Kidney (tissue), 14 donors: Measurements from ENCODE around the gene GMDS. TPM values are rescaled to one million over a fixed set of nuclear protein-coding genes. Genes with fewer than 3 reads are reported as not detected.

Experiments used
- DNase-seq, 5 donors: peaks; one replicate each; pipeline ENCODE4 v3.0.0-alpha.2; 2013 to 2020
- FAIRE-seq: peaks from 2 replicates; lab custom pipeline; 2012; peaks lifted over from hg19 to GRCh38; lab: Jason Lieb, UNC
- H3K27ac ChIP-seq, 2 donors: one replicate each; pipeline ENCODE4 v1.7.0; 2013; ENCODE audit warnings: low read depth in 2 of 2, low read length in 2 of 2, inconsistent platforms in 1 of 2
- H3K27me3 ChIP-seq: one replicate; pipeline ENCODE4 v1.7.1; 2013; ENCODE audit warnings: low read length, inconsistent platforms; ENCODE audit not compliant: control insufficient read depth, insufficient read depth
- H3K36me3 ChIP-seq, 3 donors: one replicate each; pipeline versions ENCODE4 v1.7.0 to v1.7.1; 2013; ENCODE audit warnings: low read length in 3 of 3, control low read depth in 1 of 3, inconsistent platforms in 1 of 3; ENCODE audit not compliant: insufficient read depth in 3 of 3, control insufficient read depth in 2 of 3
- H3K4me1 ChIP-seq, 3 donors: one replicate each; pipeline versions ENCODE4 v1.7.0 to v1.7.1; 2013; ENCODE audit warnings: low read length in 3 of 3, inconsistent platforms in 1 of 3, low read depth in 1 of 3; ENCODE audit not compliant: control insufficient read depth in 2 of 3, insufficient read depth in 2 of 3
- H3K4me3 ChIP-seq, 3 donors: one replicate each; pipeline versions ENCODE4 v1.7.0 to v1.8.1; 2013; ENCODE audit warnings: low read length in 3 of 3, control low read depth in 1 of 3, inconsistent platforms in 1 of 3
- H3K9ac ChIP-seq, 3 donors: one replicate each; pipeline versions ENCODE4 v1.7.0 to v1.7.1; 2013; ENCODE audit warnings: low read length in 3 of 3, control low read depth in 1 of 3, inconsistent platforms in 1 of 3
- H3K9me3 ChIP-seq, 3 donors: one replicate each; pipeline versions ENCODE4 v1.7.0 to v1.7.1; 2013; ENCODE audit warnings: low read length in 3 of 3, control low read depth in 1 of 3, inconsistent platforms in 1 of 3; ENCODE audit not compliant: control insufficient read depth in 2 of 3, insufficient read depth in 1 of 3
- CTCF ChIP-seq: IDR thresholded peaks from 3 replicates; pipeline ENCODE4 v1.5.1; 2012; ENCODE audit warnings: mild to moderate bottlenecking, moderate library complexity, borderline replicate concordance; ENCODE audit not compliant: insufficient read depth; ENCODE audit errors: extremely low read depth
- intact Hi-C: fragments of 100-400 bp; cut with DNase I; formaldehyde crosslinking; loops from one replicate; pipeline ENCODE4 v1.11.1; 2022
- polyA plus RNA-seq: library from polyadenylated mRNA; stranded (reverse); fragments of 350-450 nt; fragmentation: Illumina TruSeq; extraction: RNeasy Lipid Tissue Mini Kit (QIAGEN cat#74804); gene quantifications from one replicate; pipeline ENCODE4 v1.2.3, GENCODE V29; 2014; ENCODE audit warnings: low read depth, low replicate concordance; ENCODE audit not compliant: insufficient read depth
- total RNA-seq: library from RNA; stranded (reverse); fragmentation: NEBNext Ultra II Directional; extraction: Animal tissue kit (Norgen Biotek cat#: 25700); gene quantifications from one replicate; pipeline ENCODE4 v1.2.1, GENCODE V29; 2021
- donor health status: control.
- donor health status: control.
- donor health status: control.
- donor health status: control.
- donor health status: control.
- donor health status: DM: yes; HTN: yes; CAD: no.
- donor health status: Normal renal cell carcinoma (clear cell type).

The GMDS gene
- total and polyA plus RNA-seq, 2 donors from 2014 or later = 49.6 to 63.7 TPM

GRCh38 chr6:1812487-1812886, 432.9 kb downstream of the GMDS start:
- intact Hi-C loops = no loop called here
- Histone ChIP-seq H3K4me1 (peaks cover 0 to under 1% (median 0%) of the 10 kb centered on the region in 3 donors), H3K36me3 (no peaks in the 10 kb centered on the region), H3K27me3 (no peaks in the 10 kb centered on the region), H3K9me3 (no peaks in the 10 kb centered on the region), H3K9ac (no peak overlapping the region), H3K4me3 (no peak overlapping the region), H3K27ac (no peak overlapping the region)
- DNase-seq (no peak), FAIRE-seq (no peak)
- TF ChIP-seq CTCF = no peak

GRCh38 chr6:1812034-1812433, 433.4 kb downstream of the GMDS start:
- Histone ChIP-seq H3K27ac (no peak overlapping the region), H3K4me3 (no peak overlapping the region), H3K36me3 (no peaks in the 10 kb centered on the region), H3K27me3 (no peaks in the 10 kb centered on the region), H3K4me1 (no peaks in the 10 kb centered on the region), H3K9me3 (no peaks in the 10 kb centered on the region), H3K9ac (no peak overlapping the region)
- TF ChIP-seq CTCF = no peak
- no peak for DNase-seq
- FAIRE-seq = no peak
- intact Hi-C loops = no loop called here

- intact Hi-C loops = no loop called here
- Histone ChIP-seq H3K4me3 (no peak overlapping the region), H3K27ac (no peak overlapping the region), H3K9ac (no peak overlapping the region), H3K4me1 (no peaks in the 10 kb centered on the region), H3K36me3 (no peaks in the 10 kb centered on the region), H3K27me3 (no peaks in the 10 kb centered on the region), H3K9me3 (no peaks in the 10 kb centered on the region)
- DNase-seq (no peak), FAIRE-seq (no peak)
- TF ChIP-seq CTCF = no peak
Observed at GRCh38 chr6:1810880-1811279, 434.5 kb downstream of the GMDS start.
